Tibial artery (tissue), 4 donors: ENCODE data around the gene GDF7.

ENCODE experiments used
- DNase-seq, 2 donors: peaks; one replicate each; pipeline ENCODE4 v3.0.0-alpha.2; 2019
- H3K27ac ChIP-seq, 2 donors: fragments of 200-600 bp; sonication (generic) in 1 of 2; 1 replicate in 1 of 2; 2 replicates in 1 of 2; pipeline ENCODE4 v1.5.1; 2018 to 2019; ENCODE audit warnings: mild to moderate bottlenecking in 1 of 2
- H3K27me3 ChIP-seq, 2 donors: fragments of 200-600 bp; sonication (generic) in 1 of 2; one replicate each; pipeline versions ENCODE4 v1.5.1 to v1.6.0; 2016 to 2019
- H3K36me3 ChIP-seq, 3 donors: fragments of 200-600 bp; sonication (generic) in 2 of 3; one replicate each; pipeline ENCODE4 v1.5.1; 2016 to 2019; ENCODE audit warnings: mild to moderate bottlenecking in 2 of 3
- H3K4me1 ChIP-seq, 4 donors: fragments of 200-600 bp; sonication (generic) in 2 of 4; 1 replicate in 3 of 4; 2 replicates in 1 of 4; pipeline ENCODE4 v1.5.1; 2016 to 2019
- H3K4me3 ChIP-seq, 2 donors: fragments of 200-600 bp; sonication (generic) in 1 of 2; 1 replicate in 1 of 2; 2 replicates in 1 of 2; pipeline ENCODE4 v1.5.1; 2018 to 2019; ENCODE audit warnings: mild to moderate bottlenecking in 2 of 2
- H3K9me3 ChIP-seq, 3 donors: fragments of 200-600 bp; sonication (generic) in 1 of 3; one replicate each; pipeline ENCODE4 v1.5.1; 2016 to 2019
- intact Hi-C: fragments of 100-400 bp; cut with DNase I; formaldehyde crosslinking; loops from one replicate; pipeline ENCODE4 v1.15.0; 2023; ENCODE audit warnings: low total_unique reads
- TF ChIP-seq, protein P1 (sequence below), 2 experiments: fragments of 200-600 bp in 1 of 2; fragments of 450-650 bp in 1 of 2; IDR thresholded peaks; one replicate each; pipeline ENCODE4 v1.5.1; 2017 to 2019; ENCODE audit warnings: antibody characterized with exemption in 2 of 2, mild to moderate bottlenecking in 1 of 2, moderate library complexity in 1 of 2

GDF7 gene

DNA sequence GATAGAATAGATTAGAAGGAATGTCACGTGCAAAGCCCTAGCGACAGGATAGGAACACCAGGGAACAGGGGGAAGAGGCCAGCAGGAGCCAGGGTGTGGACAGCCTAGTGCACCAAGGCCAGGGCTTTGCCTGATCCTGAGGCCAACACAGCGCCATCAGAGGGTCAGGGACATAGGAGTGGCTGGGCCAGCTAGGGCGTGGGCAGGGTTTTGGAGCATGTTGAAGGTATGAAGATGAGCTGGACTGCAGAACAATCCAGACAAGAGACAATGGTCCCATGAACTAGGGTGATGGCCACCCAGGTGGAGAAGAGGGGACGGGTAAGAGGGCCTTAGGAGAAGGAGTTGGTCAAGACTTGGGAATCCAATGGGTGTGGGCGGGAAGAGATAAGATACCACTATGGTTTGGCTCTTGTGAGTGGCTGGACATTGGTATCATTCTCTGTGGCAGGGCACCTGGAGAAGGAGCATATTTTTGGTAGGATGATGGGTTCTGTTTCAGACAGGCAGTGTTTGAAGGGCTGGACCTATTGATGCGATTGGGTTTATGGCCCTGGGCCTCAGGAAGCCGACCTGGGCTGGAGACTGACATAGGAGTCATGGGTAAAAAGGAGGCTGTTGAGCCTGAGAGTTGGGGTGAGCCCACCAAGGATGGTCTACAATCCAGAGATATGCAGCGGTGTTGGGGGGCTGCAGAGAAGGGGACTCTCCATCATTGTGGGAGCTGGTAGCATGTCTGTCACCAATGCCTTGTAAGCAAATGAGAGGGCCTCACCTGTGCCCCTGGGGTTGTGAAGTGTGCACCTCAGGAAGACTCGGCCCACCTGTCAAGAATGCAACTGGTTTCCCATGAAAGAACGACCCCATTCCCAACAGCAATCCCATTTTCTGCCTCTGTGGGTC is 14.0 kb upstream of the GDF7 start:
- intact Hi-C loops: no loop called here
- Histone ChIP-seq H3K4me3 (no peak overlapping the region), H3K36me3 (no peaks in the 10 kb centered on the region), H3K9me3 (no peaks in the 10 kb centered on the region), H3K4me1 (peaks cover 0 to 39% (median 32%) of the 10 kb centered on the region in 4 donors), H3K27ac (peak overlapping the region; percentile 98), H3K27me3 (no peaks in the 10 kb centered on the region)
- TF ChIP-seq, protein P1, sequence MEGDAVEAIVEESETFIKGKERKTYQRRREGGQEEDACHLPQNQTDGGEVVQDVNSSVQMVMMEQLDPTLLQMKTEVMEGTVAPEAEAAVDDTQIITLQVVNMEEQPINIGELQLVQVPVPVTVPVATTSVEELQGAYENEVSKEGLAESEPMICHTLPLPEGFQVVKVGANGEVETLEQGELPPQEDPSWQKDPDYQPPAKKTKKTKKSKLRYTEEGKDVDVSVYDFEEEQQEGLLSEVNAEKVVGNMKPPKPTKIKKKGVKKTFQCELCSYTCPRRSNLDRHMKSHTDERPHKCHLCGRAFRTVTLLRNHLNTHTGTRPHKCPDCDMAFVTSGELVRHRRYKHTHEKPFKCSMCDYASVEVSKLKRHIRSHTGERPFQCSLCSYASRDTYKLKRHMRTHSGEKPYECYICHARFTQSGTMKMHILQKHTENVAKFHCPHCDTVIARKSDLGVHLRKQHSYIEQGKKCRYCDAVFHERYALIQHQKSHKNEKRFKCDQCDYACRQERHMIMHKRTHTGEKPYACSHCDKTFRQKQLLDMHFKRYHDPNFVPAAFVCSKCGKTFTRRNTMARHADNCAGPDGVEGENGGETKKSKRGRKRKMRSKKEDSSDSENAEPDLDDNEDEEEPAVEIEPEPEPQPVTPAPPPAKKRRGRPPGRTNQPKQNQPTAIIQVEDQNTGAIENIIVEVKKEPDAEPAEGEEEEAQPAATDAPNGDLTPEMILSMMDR (IDR thresholded peaks at IDR 0.05): no peak
- no peak for DNase-seq

GRCh38 chr2:20653695-20654534 is 13.0 kb upstream of the GDF7 start:
- Histone ChIP-seq H3K36me3 (no peaks in the 10 kb centered on the region), H3K4me1 (peaks cover 0 to 29% (median 22%) of the 10 kb centered on the region in 4 donors), H3K27me3 (no peaks in the 10 kb centered on the region), H3K4me3 (no peak overlapping the region), H3K27ac (no peak overlapping the region), H3K9me3 (no peaks in the 10 kb centered on the region)
- peak in 1 of 2 donors; percentile 51 for DNase-seq
- TF ChIP-seq, protein P1 (IDR thresholded peaks at IDR 0.05): no peak
- intact Hi-C loops: no loop called here

DNA sequence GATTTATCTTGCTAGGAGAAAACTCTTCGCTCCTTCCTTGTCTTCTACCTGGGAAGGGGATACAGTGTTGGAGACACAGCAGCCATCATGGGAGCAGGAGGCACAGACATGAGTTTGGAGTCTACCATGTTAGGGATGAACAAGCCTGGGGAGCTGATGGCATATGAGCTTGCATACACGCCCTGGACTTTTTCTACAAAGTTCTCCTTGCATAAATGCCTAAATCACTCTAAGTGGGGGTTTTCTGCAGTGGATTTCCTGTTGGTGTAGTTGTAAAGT is 12.5 kb upstream of the GDF7 start:
- no peak for DNase-seq
- TF ChIP-seq, protein P1 (IDR thresholded peaks at IDR 0.05): no peak
- no peaks in the 10 kb centered on the region for H3K9me3 ChIP-seq
- H3K36me3 ChIP-seq: no peaks in the 10 kb centered on the region
- intact Hi-C loops: no loop called here
- no peak overlapping the region for H3K4me3 ChIP-seq
- peaks cover 0 to 23% (median 16%) of the 10 kb centered on the region in 4 donors for H3K4me1 ChIP-seq
- H3K27ac ChIP-seq: no peak overlapping the region
- no peaks in the 10 kb centered on the region for H3K27me3 ChIP-seq

GRCh38 chr2:20656561-20656960 is 10.4 kb upstream of the GDF7 start:
- Histone ChIP-seq H3K4me1 (peaks cover 0 to 13% (median 8%) of the 10 kb centered on the region in 4 donors), H3K27ac (no peak overlapping the region), H3K4me3 (no peak overlapping the region), H3K27me3 (peaks cover 0 to 9% of the 10 kb centered on the region in 2 donors), H3K36me3 (no peaks in the 10 kb centered on the region), H3K9me3 (no peaks in the 10 kb centered on the region)
- intact Hi-C loops: no loop called here
- TF ChIP-seq, protein P1 (IDR thresholded peaks at IDR 0.05): no peak
- DNase-seq: peak in 1 of 2 donors; percentile 48

- TF ChIP-seq, protein P1 (IDR thresholded peaks at IDR 0.05): no peak
- no peak for DNase-seq
- intact Hi-C loops: no loop called here
Measured at GRCh38 chr2:20657522-20658235, 9.3 kb upstream of the GDF7 start.

More at GRCh38 chr2:20657522-20658235, 9.3 kb upstream of the GDF7 start:
- Histone ChIP-seq H3K4me3 (no peak overlapping the region), H3K27ac (no peak overlapping the region), H3K4me1 (peaks cover 0 to 6% (median 3%) of the 10 kb centered on the region in 4 donors), H3K36me3 (no peaks in the 10 kb centered on the region), H3K9me3 (no peaks in the 10 kb centered on the region), H3K27me3 (peaks cover 0 to 9% of the 10 kb centered on the region in 2 donors)
